ENCODE results near the gene AK3. TPM values are rescaled to one million over a fixed set of nuclear protein-coding genes. Genes with fewer than 3 reads are reported as not detected.
"Not testable (repeated sequence)": the region's sequence is repeated elsewhere in the genome, so short reads cannot be mapped to it uniquely, and the experiment has no call there.

AK3 gene
- total RNA-seq, 2 donors from 2014 or later, result 37.5 to 44.9 TPM

DNA sequence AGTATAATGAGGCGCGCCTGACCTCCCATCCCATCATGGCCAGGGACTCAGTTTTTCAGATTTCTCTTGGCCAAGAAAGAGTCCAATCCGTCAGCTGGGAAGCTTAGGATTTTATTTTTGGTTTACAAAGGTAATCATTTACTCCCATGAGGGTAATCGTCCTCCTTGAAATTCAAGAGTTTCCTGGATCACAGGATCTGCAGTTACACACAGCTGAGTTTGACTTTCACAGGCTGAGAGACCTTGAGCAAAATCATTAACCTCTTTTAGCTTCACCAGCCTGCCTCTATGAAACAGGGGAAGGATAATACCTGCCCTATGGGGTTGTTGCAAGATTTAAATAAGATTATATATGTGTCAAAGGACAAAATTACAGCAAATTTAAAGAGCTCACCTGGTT, 15.4 kb upstream of the AK3 start:
- DNase-seq (ENCODE audit: low spot score in 2 of 2) (no peak), ATAC-seq (no peak)
- H3K36me3 Mint-ChIP-seq, result no peaks in the 10 kb centered on the region
- H3K27ac Mint-ChIP-seq, result no peak overlapping the region
- no peaks in the 10 kb centered on the region for H3K9me3 Mint-ChIP-seq

DNA sequence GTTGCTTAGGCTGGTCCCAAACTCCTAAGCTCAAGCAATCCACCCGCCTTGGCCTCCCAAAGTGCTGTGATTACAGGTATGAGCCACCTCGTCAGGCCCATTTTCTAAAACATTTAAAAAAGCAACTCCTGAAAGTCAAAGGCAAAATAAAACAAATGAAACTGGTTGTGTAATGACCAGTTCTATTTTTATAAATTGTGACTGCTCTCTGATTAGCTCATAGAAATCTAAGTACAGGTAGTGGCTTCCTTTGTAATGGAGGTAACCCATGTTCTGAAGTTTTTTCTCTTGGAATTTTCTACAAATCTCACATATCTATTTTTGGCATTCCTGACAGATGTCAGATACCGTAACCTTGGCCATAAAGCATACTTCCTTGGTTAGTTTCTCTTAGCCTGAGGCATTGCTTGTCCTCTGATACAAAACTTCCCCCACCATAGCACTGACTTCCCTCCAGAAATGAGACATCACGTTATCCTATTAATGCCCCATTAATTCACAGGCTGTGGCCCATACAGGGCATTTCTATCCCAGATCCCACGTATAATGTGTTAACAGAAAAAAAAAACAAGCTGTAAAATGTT, 14.1 kb upstream of the AK3 start:
- DNase-seq (ENCODE audit: low spot score in 2 of 2), result no peak
- H3K9me3 Mint-ChIP-seq, result no peaks in the 10 kb centered on the region
- no peaks in the 10 kb centered on the region for H3K36me3 Mint-ChIP-seq
- H3K27ac Mint-ChIP-seq, result peak overlapping the region in 1 of 2 donors; percentile 20
- no peak for ATAC-seq

GRCh38 chr9:4754530-4754929, 13.5 kb upstream of the AK3 start:
- not testable (repeated sequence) for ATAC-seq
- H3K27ac Mint-ChIP-seq, result peak overlapping the region in 1 of 2 donors; percentile 20

DNA sequence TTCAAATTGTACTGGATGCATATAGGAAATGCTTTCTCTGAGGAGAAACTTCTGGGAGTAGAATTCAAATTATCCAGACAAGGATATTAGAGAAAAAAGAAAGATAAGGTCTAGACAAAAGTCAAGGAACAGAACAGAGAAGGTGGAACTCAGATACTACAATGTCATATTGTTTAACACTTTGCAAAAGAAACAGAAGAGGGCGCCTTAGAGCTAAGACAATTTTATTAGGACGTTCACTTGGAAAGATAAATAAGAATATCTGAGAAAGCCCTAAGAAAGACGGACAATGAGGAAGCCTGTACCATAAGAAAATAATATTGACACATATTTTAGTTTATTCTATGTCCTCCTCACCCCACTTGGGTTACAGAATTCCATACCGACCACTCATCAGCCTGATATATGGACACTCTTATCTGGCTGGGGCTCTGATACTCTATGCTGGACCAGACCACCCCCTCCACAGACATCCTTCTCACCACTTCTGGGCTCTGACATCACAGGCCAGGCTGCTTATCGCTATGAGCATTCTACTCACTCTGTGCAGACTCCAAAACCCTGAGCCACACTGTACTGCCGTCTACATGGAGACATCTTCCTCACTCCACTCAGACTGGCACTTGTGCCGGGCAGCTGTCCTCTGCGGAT, 9.1 kb upstream of the AK3 start:
- H3K36me3 Mint-ChIP-seq, result no peaks in the 10 kb centered on the region
- no peak overlapping the region for H3K27ac Mint-ChIP-seq
- H3K9me3 Mint-ChIP-seq, result no peaks in the 10 kb centered on the region
- DNase-seq (ENCODE audit: low spot score in 2 of 2) (no peak), ATAC-seq (no peak)

More at GRCh38 chr9:4754530-4754929, 13.5 kb upstream of the AK3 start:
- H3K9me3 Mint-ChIP-seq; H3K36me3 Mint-ChIP-seq; DNase-seq (ENCODE audit: low spot score in 2 of 2): not testable (repeated sequence)

DNA sequence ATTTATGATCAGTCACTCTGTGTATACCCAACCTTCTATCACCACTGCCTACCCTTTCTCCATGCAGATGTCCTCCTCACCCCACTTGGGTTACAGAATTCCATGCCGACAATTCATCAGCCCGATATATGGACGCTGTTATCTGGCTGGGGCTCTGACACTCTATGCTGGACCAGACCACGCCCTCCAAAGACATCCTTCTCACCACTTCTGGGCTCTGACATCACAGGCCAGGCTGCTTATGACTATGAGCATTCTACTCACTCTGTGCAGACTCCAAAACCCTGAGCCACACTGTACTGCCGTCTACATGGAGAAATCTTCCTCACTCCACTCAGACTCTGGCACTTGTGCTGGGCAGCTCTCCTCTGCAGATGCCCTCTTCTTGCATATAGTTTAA, 7.6 kb upstream of the AK3 start:
- ATAC-seq (no peak), DNase-seq (ENCODE audit: low spot score in 2 of 2) (no peak)
- Mint-ChIP-seq H3K27ac (no peak overlapping the region), H3K36me3 (no peaks in the 10 kb centered on the region), H3K9me3 (no peaks in the 10 kb centered on the region)

- ATAC-seq (peak in 1 of 2 donors; percentile 65), DNase-seq (ENCODE audit: low spot score in 2 of 2) (no peak)
- peak overlapping the region in 1 of 2 donors; percentile 31 for H3K27ac Mint-ChIP-seq
- H3K36me3 Mint-ChIP-seq, result no peaks in the 10 kb centered on the region
- H3K9me3 Mint-ChIP-seq, result no peaks in the 10 kb centered on the region
Measured at GRCh38 chr9:4746278-4747030, 5.5 kb upstream of the AK3 start.

GRCh38 chr9:4743131-4743875, 2.3 kb upstream of the AK3 start:
- no peaks in the 10 kb centered on the region for H3K9me3 Mint-ChIP-seq
- no peak for DNase-seq (ENCODE audit: low spot score in 2 of 2)
- ATAC-seq, result no peak
- H3K27ac Mint-ChIP-seq, result no peak overlapping the region
- peaks cover 9 to 15% of the 10 kb centered on the region in 2 donors for H3K36me3 Mint-ChIP-seq

GRCh38 chr9:4742246-4742645, 1.2 kb upstream of the AK3 start:
- Mint-ChIP-seq H3K9me3 (no peaks in the 10 kb centered on the region), H3K27ac (peak overlapping the region in 1 of 2 donors; percentile 95)
- ATAC-seq, result no peak

DNA sequence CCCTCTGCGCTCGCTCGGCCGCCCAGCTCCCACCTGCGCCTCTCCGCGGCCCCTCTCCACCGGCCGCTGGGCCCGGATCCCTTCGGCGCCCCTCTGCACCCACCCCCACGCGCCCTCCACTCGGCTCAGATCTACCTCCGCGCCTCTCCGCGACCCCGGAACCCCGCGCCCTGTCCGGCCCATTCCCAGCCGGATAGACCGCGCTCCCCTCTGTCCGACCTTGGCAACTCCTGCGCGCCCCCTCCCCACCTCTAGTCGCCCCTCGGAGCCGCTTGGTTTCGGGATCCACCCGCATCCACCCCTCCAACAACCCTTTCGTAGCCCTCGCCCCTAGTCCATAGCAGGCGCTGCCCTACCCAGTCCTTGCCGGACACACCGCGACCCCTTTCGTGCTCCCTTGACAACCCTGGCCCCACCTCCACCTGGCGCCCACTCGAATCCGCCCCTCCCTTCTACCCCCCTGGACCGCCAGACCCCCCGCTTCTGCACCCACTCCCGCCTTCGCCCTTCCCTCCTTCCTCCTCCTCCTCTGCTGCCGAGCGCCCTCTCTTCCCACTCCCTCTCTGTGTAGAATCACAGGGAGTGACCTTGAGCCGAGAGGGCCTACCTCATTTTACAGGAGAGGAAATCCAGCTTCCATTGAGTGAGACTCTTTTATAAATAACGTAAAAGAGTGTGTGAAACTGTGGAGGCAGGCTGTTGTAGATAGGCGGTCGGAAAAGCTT, 525 bp upstream of the AK3 start:
- Mint-ChIP-seq H3K9me3 (no peaks in the 10 kb centered on the region), H3K36me3 (peaks cover 9 to 15% of the 10 kb centered on the region in 2 donors), H3K27ac (peak overlapping the region in 1 of 2 donors; percentile 95)
- DNase-seq (ENCODE audit: low spot score in 2 of 2), result no peak
- peak; percentile 5 to 10 for ATAC-seq

More at GRCh38 chr9:4742246-4742645, 1.2 kb upstream of the AK3 start:
- H3K36me3 Mint-ChIP-seq, result peaks cover 9 to 15% of the 10 kb centered on the region in 2 donors
- DNase-seq (ENCODE audit: low spot score in 2 of 2), result no peak

DNA sequence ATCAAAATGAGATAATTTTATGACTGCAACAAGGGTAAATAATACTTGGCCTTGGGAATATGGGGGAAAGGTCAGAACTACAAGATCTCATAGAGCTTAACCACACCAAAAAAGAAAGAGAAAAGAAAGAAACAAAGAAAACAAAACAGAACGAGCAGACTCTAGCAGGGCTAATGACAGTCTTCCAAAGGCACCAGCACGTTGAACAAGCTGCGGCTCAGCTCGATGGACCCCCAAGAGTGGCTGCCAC, 689 bp downstream of the AK3 start:
- Mint-ChIP-seq H3K36me3 (peaks cover 9 to 15% of the 10 kb centered on the region in 2 donors), H3K9me3 (no peaks in the 10 kb centered on the region), H3K27ac (peak overlapping the region; percentile 93 to 95)
- DNase-seq (ENCODE audit: low spot score in 2 of 2), result no peak
- no peak for ATAC-seq

DNA sequence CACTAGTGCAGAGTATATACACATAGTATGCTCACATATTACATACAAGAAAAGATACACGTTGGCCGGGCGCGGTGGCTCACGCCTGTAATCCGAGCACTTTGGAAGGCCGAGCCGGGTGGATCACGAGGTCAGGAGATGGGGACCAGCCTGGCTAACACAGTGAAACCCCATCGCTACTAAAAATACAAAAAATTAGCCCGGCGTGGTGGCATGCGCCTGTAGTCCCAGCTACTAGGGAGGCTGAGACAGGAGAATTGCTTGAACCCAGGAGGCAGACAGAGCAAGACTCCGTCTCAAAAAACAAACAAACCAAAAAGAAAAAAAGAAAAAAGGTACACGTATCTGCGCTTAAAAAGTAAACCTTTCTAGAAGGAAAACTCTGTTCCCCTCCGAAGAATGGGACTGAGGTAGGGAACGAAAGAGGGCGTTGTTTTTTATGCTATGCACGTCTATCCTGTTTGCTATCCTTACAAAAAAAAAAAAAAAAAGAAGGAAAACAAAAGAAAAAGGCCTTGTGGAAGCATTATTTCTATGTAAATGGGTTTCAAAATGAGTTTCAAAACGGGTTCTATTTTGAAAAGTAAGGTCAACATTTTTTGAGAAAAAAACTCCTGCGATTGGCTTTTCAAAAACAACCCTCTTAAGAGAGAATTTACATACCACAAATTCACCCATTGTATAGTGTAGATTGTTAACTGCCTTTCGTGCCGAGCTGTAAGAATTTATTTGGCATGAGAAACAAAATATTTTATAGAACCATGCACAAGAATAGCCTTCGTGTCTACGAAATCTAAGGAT, 1.2 kb downstream of the AK3 start:
- ATAC-seq, result no peak
- Mint-ChIP-seq H3K36me3 (peaks cover 9 to 15% of the 10 kb centered on the region in 2 donors), H3K27ac (peak overlapping the region; percentile 93 to 95), H3K9me3 (no peaks in the 10 kb centered on the region)
- no peak for DNase-seq (ENCODE audit: low spot score in 2 of 2)

- DNase-seq (ENCODE audit: low spot score in 2 of 2), result no peak
- no peak for ATAC-seq
- H3K27ac Mint-ChIP-seq, result peak overlapping the region; percentile 93 to 95
- no peaks in the 10 kb centered on the region for H3K9me3 Mint-ChIP-seq
- peaks cover 9 to 15% of the 10 kb centered on the region in 2 donors for H3K36me3 Mint-ChIP-seq
Measured at GRCh38 chr9:4738866-4739586, 2.0 kb downstream of the AK3 start.

DNA sequence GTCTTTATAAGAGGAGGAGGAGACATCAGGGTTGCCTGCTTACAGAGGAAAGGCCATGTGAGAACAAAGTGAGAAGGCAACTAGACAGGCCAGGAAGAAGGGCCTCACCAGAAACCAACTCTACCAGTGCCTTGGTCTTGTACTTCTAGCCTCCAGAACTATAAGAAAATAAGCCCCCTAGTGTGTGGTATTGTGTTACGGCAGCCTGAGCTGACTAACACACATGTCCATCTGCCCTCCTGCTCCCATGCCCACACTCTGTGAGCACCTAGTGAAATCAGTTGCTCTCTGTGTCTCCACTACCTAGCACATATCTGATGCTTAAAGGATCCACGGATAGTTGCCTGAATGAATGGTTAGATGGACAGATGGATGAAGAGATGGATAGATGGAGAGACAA, 6.9 kb downstream of the AK3 start:
- no peaks in the 10 kb centered on the region for H3K9me3 Mint-ChIP-seq
- H3K36me3 Mint-ChIP-seq, result peaks cover 0 to under 1% of the 10 kb centered on the region in 2 donors
- no peak for DNase-seq (ENCODE audit: low spot score in 2 of 2)
- no peak for ATAC-seq
- no peak overlapping the region for H3K27ac Mint-ChIP-seq

- Mint-ChIP-seq H3K9me3 (no peaks in the 10 kb centered on the region), H3K27ac (no peak overlapping the region), H3K36me3 (no peaks in the 10 kb centered on the region)
- ATAC-seq (no peak), DNase-seq (ENCODE audit: low spot score in 2 of 2) (no peak)
Measured at GRCh38 chr9:4732890-4733289, 8.1 kb downstream of the AK3 start.

DNA sequence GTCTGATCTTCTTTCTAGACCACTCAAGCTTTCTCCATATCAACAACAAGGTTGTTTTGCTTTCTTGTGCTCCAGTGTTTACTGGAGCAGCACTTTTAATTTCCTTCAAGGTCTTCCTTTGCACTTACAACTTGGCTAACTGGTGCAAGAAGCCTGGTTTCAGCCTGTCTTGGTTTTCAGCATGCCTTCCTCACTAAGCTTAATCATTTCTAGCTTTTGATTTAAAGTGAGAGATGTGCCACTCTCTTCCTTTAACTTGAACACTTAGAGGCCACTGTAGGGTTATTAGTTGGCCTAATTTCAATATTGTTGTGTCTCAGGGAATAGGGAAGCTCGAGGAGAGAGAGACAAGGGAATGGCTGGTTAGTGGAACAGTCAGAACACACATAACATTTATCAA, 13.4 kb downstream of the AK3 start:
- no peak overlapping the region for H3K27ac Mint-ChIP-seq
- no peak for ATAC-seq
- H3K36me3 Mint-ChIP-seq, result peaks cover 0 to 28% of the 10 kb centered on the region in 2 donors

More for the DNA sequence above, 13.4 kb downstream of the AK3 start:
- H3K9me3 Mint-ChIP-seq, result no peaks in the 10 kb centered on the region
- DNase-seq (ENCODE audit: low spot score in 2 of 2), result no peak
